ENCODE data around the gene SLC39A11.
"Not testable (repeated sequence)": the region's sequence is repeated elsewhere in the genome, so short reads cannot be mapped to it uniquely, and the experiment has no call there.

SLC39A11 gene

DNA sequence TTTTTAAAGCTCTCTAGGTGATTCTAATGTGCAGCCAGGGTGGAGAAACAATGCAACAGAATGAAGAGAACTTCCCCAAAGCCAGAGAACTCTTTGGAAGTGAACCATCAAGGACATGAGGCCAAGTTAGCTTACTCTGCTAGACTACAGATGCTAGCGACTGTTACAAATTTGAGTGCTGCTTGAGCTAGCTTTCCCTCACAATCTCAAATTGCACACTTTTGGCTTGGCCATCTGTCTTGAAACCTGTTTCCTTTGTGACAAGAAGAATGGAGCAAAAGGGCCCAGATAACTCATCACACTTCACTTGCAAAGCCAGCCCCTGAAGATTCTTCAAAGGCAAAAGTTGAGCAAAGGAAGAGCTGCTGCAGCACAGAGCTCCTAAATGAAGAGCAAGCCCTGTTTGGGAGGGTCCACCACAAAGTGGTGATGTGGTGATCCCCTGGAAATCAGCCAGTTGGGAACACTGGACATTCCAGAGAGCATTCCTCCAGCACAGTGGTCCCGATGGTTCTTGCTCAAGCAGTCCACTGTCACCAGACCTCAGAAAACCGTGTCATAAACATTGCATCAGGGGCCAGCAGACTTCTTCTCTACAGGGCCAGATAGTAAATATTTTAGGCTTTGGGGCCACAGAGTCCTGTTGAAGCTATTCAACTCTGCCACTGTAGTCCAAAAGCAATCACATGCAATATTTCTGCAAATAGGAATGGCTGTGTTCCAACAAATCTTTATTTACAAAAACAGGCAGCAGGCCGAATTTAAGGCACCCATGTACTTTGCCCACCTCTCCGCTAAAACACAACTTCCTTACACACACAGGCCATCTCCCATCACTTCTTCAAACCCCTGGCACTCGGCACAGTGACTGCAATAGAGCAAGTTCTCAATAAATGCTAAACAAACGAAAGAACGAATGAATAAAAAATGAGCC lies 21.2 kb downstream of the SLC39A11 start:
- no peak for DNase-seq (ENCODE audit: low read depth)

DNA sequence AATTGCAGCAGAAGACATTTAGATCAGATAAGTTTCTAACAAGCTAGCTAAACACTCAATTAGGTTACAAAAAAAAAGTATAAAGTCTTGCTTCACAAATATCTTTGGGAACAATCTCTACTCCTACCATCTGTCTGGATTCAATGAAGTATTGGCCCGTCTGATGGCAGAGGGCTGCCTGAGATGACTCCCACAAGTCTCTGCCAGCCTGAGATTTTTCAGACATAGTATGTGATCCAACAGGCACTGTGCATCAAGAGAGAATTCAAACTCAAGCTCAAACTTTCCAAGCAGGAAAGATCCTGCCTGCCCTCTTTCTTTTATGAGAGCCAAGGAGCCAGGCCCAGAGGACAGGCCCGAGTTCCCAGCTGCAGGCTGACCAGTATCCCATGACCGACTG lies 22.6 kb downstream of the SLC39A11 start:
- DNase-seq (ENCODE audit: low read depth): no peak

DNA sequence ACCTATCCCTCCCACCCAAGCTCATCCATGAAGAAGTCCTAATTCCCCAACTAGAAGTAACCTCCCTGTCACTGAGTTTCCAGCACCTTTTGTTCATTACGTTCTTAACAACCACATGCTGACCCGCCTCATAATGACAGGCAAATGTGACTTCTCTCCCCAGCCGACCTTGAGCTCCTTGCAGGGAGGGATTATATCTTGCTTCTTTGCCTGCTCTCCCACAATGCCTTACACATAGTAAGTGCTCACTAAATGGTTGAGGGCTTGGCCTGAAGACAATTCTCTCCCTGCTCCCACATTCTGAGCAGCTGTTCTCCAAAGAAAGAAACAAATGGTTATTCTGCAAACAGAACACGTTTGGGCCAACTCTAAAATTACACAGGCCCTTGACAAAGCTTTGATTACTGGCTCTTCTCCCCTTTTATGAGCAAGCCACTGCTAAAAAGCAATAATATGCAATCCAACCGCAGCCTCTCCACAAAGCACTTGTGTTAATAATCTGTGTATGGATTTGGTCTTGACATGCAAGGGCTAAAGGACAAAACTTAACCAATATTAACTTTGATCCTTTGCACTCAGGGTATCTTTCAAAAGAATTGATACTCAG lies 23.2 kb downstream of the SLC39A11 start:
- DNase-seq (ENCODE audit: low read depth): no peak

DNA sequence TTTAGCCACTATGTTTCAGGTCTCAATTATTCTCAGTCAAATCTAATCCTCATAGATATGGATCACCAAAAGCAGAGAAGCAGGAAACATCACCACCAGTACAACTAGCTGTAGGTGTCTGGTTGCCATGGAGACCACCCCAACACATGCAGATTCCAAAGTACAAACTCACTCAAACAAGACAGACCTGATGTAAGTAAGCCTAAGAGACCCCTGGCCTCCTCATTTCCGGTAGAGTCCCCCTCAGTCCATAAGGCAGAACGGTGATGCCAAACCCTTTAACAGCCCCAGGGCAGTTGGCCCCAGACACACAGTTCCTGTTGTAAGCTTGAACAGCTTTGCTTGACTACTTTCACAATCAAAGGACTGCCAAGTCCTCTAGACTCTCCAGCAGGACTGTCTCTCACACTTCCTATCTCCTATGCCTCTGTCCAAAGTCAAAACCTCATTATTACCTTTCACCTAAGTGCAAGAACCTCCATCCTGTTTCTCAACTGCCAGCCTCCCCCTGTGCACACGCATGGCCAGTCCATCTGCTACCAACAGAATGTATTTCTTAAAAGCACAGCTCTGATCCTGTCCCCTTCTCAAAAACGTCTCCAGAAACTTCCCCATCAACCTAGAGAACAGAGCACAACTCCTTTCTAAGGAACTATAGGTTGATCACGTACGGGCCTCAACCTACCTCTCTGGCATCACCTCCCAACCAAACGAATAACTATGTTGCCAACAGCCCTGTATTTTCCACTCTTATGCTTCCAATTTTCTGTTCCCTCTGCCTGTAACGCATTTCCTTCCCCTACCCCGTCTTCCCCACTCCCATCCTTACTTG lies 23.9 kb downstream of the SLC39A11 start:
- DNase-seq (ENCODE audit: low read depth): no peak

DNA sequence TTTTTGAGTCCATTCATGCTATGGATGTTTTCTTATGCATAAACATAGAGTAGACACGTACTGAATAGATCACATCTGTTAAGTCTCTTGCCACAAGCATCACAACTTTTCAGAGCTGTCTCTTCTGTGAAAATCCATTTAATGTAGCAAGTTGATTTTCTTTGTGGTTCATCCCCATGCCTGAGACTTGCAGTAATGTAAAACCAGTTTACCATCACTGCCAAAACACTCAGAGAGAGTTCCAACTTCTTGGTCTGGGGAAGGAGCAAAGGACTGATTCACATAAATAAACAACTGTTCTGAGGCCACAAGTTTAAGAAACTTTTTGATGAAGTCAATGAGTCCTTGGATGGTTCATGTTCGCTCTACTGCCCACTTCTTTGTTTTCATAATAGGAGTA lies 24.8 kb downstream of the SLC39A11 start:
- not testable (repeated sequence) for DNase-seq (ENCODE audit: low read depth)

DNA sequence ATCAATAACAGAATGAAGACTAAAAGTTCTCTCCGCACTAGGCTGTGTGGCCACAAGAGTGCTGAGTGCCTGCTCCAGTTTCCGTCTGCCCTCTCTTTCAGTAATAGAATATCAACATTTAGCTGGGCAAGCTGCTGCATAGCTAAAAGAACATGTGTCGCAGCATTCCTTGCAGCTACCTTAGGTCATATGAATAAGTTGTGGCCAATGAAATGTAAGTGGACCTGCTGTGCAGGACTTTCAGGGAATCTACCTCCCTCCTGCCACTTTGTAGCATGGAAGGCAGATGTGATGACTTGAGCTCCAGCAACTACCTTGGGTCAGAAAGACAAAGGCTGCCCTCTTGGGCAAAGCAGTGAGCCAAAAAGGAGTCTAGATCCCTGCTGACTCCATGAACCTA lies 25.4 kb downstream of the SLC39A11 start:
- no peak for DNase-seq (ENCODE audit: low read depth)

DNA sequence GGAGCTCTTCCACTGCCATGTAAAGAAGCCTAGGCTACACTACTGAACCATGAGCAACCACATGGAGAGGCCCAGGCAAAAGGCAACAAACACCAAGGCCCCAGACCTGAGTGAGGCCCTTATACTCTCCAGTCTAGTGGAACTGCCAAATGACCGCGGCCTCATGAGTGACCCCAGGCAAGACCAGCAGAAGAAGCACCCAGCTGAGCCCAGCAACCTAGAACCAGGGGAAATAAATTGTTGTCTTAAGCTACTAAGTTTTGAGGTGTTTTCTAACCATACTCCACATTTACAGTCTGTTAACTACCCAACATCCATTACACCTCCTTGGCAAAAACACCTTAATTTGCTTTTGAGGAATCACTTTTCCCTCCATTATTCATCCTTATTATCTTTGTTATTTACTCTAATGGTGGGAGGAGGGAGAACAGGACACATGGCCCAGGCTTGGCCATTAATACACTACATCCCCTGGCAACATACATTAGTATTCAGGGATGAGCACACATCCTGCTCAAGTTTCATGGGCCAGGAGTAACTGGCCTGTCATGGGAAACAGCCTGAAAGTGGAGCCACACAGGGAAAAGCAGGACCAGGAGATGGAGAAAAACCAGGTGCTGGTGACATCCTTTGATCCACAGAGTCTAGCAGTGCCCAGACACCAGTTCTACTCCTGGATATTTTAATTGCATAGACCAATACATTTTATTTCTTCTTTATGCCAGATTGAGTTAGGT lies 26.2 kb downstream of the SLC39A11 start:
- no peak for DNase-seq (ENCODE audit: low read depth)

DNA sequence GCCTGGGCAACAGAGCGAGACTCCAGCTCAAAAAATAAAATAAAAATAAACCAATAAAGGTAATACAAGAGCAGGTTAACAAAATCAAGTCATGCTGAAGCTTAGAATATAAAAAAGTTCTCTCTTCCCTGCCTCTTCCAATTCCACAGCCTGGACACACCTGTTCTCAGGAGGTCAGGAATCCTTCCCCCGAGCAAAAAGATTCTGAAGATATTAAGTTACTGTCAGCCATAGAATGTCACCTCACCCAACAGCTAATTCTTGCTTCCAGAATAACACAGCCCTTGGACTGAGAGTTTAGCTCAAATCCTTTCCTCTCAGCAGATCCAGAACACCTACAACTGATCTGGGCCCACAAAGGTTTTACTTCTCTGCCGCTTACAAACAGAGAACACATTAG lies 27.1 kb downstream of the SLC39A11 start:
- no peak for DNase-seq (ENCODE audit: low read depth)

DNA sequence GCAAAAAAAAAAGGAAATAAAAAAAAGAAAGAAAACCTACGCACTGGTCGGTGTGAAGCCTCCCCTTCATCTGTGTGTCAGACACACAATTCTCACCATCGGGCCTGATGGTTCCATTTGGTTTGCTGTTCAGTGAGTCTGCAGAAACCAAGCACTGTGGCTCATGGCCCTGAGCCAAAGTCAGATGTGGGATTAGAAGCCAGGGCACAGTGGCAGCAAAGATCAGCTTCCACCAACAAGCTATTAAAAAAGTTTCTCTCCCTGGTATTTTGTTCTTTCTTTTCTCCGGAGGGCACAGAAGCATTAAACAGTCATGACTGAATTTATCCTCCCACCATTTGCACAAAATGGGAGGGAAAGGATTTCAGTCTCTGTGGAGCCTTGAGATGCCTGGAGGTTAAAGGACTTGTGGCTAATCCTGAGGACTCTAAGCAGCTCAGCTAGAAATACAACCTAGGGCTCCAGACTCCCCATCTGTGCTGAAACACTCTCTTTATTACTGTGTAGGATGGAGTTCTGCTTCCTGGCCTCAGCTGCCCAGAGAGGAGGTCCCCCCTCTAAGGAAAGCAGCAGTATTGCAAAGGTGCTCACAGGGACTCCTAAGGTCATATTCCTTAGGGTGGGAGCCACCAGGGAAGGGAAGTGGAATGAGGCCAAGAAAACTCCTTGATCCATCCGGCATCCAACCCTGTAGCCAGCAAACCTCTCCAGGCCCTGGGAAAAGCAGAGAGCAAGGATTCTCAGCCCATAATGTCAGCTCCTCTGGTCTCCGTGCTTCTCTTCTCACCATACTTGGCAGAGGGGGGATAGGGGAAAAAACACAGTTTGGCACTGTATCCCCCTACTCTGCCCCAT lies 28.2 kb downstream of the SLC39A11 start:
- DNase-seq (ENCODE audit: low read depth): no peak

DNA sequence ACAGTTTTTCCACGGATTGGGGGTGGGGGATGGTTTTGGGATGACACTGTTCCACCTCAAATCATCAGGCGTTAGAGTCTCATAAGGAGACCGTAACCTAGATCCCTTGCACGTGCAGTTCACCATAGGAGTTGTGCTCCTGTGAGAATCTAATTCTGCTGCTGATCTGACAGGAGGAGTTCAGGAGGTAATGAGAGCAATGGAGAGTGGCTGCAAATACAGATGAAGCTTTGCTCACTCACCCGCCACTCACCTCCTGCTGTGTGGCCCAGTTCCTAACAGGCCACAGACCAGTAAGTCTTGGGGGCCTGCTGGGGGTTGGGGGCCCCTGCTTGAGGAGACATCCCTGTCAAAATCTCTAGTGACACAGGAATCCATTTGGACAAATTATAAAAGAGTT lies 29.8 kb downstream of the SLC39A11 start:
- DNase-seq (ENCODE audit: low read depth): no peak

DNA sequence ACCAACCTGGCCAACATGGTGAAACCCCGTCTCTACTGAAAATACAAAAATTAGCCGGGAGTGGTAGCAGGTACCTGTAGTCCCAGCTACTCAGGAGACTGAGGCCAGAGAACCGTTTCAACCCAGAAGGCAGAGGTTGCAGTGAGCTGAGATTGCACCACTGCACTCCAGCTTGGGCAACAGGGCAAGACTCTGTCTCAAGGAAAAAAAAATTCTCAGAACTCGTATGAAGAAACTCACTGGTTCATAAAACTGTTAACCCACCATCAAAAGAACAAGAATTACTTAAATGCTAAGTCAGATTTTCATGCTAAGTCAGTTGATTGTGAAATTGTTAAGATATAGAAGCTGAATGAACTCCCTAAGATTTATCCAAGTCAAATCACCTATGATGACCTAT lies 31.3 kb downstream of the SLC39A11 start:
- no peak for DNase-seq (ENCODE audit: low read depth)

DNA sequence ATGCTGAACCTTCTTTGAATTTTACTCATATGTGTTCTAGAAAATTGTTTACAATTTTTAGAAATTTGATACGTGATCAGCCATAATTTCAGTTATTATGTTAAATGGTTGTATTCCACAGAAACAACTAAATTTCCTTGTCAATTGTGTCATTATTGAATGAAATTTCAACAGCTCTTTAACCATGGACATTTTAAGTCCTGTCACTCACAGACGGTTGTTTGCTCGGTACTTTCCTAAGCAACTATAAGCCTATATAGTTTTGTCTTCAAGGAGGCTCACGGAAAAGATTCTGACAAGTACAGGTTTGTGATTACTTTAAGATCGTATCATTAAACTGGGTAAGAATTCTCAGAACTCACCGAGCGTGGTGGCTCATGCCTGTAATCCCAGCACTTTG lies 31.8 kb downstream of the SLC39A11 start:
- DNase-seq (ENCODE audit: low read depth): no peak

DNA sequence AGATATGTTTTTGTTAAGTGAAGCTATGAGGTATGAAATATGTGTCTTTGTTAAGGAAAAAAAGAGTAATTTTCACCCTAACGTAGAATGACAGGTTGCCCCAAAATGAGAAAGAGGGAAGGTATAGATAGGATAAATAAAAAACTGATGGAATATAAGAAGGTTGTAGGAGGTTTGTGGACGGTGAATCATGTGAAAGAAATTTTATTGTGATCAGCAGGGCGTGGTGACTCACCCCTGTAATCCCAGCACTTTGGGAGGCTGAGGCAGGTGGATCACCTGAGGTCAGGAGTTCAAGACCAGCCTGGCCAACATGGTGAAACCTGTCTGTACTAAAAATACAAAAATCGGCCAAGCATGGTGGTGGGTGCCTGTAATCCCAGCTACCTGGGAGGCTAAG lies 32.8 kb downstream of the SLC39A11 start:
- DNase-seq (ENCODE audit: low read depth): not testable (repeated sequence)

DNA sequence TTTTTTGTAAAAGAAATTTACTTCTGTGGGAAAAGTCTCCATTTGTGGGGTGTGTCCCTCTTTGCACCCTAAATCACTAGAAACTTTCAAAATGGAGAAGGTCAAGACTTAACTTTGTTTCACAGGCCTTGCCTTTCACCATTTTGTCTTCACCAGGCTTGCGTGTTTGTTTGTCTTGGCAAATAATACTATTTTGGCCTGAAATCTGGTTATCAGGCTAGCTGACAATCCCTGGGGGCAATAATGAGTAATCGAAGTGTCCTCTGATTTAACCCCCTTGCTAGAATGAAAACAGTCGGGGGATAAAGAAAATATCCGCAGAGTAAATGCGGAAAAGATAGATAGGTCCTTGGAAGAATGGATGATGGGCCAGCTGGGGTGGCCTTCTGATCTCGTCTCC lies 34.5 kb downstream of the SLC39A11 start:
- DNase-seq (ENCODE audit: low read depth): no peak

DNA sequence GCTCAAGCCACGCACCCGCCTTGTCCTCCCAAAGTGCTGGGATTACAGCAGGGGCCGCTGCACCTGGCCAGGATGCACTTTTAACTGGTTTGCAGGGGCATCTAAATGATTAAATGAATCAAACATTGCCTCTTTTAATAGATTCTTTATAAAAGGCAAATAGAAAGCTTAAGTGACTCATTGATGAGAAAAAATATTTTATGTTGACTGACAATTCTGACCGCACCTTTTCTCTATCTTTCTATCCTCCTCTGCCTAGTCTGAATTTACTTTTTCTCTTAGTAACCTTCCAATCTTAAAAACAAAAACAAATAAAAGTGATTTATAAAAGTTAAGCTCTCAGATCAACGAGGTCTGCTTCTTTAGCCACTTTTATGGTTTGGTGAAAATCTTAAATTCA lies 35.3 kb downstream of the SLC39A11 start:
- DNase-seq (ENCODE audit: low read depth): no peak

DNA sequence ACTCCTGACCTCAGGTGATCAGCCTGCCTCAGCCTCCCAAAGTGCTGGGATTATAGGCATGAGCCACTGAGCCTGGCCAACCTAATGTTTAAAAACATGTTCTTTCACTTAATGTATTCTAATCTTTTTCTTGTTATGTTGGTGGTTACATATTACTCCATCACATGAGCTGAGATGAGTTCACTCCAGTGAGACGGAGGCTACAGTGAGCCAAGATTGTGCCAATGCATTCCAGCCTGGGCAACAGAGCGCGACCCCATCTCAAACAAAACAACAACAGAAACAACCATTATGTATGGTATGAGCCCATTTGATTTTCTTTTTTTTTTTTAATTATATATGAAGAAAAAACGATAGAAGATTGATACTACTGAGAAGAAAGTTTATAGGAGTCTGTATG lies 39.6 kb downstream of the SLC39A11 start:
- no peak for DNase-seq (ENCODE audit: low read depth)

DNA sequence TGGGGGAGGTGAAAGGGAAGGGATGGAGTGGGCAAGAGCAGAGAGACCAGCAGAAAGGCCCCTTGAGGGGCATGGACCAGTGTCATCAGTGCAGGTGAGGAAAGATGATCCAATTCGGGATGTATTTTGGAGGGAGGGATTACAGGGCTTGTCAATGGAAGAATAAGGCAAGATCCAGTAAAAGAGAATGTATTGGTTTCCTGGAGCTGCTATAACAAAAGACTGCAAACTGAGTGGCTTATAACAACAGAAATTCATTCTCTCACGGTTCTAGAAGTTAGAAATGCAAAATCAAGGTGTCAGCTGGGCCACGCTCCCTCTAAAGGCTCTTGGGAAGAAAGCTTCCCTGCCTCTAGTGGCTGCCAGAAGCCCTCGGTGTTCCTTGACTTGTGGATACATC lies 41.7 kb downstream of the SLC39A11 start:
- DNase-seq (ENCODE audit: low read depth): no peak

DNA sequence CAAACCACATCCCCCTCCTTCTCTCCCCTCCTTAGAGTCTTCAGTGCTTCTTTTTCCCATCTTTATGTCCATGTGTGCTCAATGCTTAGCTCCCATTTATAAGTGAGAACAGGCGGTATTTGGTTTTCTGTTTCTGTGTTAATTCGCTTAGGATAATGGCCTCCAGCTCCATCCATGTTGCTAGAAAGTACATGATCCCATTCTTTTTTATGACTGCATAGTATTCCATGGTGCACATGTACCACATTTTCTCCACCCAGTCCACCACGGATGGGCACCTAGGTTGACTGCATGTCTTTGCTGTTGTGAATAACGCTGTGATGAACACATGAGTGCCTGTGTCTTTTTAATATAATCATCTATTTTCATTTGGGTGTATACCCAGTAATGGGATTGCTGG lies 44.3 kb downstream of the SLC39A11 start:
- no peak for DNase-seq (ENCODE audit: low read depth)

DNA sequence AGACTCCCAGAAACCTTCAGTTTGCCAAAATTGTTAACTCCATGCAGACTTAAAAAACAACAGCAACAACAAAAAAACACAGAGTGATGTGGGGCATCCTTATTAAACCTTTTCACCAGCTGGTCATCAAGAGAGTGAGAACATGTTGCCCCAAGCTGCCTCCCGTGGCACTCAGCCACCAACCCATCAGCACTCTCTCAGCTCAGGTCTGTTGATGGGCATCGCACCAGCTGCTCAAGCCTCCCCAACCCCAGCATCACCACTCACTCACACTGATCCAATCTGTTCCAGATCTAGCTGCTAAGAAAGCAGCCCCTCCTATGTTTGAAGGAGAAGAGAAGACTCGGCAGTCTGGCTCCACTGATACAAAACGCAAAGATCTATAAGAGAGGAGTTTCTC lies 46.8 kb downstream of the SLC39A11 start:
- no peak for DNase-seq (ENCODE audit: low read depth)

DNA sequence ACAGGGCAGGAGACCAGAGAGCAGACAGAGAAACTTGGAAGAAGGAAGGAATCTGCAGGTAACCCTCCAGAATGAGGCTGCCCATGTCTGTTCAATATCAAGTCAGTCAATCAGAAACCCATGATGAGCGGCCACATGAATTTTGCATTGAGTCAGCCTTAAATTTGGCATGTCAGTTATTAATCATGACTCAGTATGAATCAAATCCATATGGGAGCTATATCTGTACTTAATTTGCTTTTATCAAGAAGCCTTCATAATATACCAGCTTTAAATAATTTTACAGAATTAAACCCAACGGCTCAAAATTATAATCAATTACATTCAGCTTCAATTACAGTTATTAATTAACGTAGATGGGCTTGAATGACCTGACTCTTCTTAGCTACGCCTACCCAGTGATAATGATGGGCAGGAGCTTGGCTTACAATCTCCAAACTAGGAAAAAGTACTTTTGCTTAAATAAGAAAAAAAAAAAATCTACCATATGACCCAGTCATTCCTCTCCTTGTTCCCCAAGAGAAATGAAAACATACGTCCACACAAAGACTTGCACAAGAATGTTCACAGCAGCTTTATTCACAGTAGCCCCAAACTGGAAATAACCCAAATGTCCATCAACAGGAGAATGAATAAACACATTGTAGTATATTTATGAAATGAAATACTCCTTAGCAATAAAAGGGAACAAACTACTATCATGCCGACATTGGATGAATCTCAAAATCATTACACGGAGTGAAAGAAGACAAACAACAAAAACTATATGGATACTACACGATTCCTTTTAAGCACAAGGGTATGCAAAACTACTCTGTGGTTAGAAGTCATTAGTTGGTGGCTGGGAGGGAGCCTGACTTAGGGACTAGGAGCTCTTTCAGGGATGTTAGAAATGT lies 48.6 kb downstream of the SLC39A11 start:
- DNase-seq (ENCODE audit: low read depth): peak; percentile 65

Measured in HS-5 (cell line).